ENCODE results near the gene AFF4.

AFF4 gene

DNA sequence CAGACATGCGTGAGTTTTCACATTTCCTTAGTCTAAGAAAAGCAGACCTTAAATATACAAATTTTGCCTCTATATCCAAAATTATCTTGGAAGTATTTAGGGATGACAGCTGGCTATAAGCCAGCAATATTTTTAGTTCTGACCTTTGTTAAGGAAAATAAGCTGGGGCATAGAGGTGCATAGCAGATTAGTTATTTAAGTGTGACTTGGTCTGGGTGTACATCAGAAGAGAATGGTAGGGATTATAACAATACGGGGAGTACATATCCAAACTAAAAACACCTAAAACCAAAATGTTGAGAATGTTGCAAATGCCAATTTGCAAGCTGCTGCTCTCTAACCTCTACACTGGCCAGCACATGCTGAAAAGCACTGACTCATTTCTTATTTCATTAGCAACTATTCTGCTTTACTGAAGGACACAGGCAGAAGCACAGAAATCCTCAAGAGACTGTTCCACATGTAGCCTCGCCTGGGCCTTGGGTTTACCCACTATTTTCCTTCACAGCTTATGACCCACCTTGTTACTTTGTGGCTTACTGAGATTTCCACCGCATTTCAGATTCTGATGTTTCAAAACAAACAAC, 67.6 kb downstream of the AFF4 start:
- no peak for DNase-seq (ENCODE audit: extremely low spot score)
- ChIA-PET CTCF (interaction anchor here (1.2 kb wide), 1 partner anchor 9 kb away, joined by 4 read pairs; no protein-coding TSS in a partner anchor), POLR2A (no interaction called here)
- TF ChIP-seq CTCF (IDR thresholded peaks at IDR 0.05; ENCODE audit: control extremely low read depth, extremely low read depth, low read depth, missing control alignments): no peak

GRCh38 chr5:132890817-132891216, 72.6 kb downstream of the AFF4 start:
- no peak for TF ChIP-seq CTCF (IDR thresholded peaks at IDR 0.05; ENCODE audit: control extremely low read depth, extremely low read depth, low read depth, missing control alignments)
- ChIA-PET CTCF (interaction anchor here (1.3 to 3.7 kb wide), 6 partner anchors 8 to 363 kb away, joined by 3 to 15 read pairs (median 4); no protein-coding TSS in a partner anchor), POLR2A (no interaction called here)
- no peak for DNase-seq (ENCODE audit: extremely low spot score)

GRCh38 chr5:132889501-132889900, 73.9 kb downstream of the AFF4 start:
- CTCF ChIA-PET: no interaction called here
- POLR2A ChIA-PET: no interaction called here

DNA sequence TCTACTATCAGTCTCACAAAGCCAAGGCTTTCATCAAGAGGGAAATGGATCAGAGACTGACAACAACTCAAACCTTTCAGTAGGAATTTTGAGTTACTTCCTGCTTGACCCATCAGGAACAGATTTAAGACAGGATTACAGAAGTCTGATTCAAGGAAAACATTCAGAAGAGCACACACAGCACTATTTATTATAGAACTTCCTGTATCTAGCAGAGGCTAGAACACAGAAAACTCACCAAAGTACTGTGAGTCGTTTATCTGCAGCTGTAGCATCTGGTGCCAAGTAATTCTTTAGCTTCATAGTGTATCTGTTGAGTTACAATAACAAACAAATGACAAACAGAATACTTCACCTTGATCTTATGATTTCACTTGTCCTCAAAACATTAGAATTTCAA, 76.2 kb downstream of the AFF4 start:
- DNase-seq (ENCODE audit: extremely low spot score): no peak
- ChIA-PET CTCF (interaction anchor here (1.0 to 4.9 kb wide), 4 partner anchors 9 to 16 kb away, joined by 3 to 72 read pairs (median 4); partner anchors contain the start of gene LEAP2), POLR2A (no interaction called here)
- TF ChIP-seq CTCF (IDR thresholded peaks at IDR 0.05; ENCODE audit: control extremely low read depth, extremely low read depth, low read depth, missing control alignments): no peak

More at GRCh38 chr5:132889501-132889900, 73.9 kb downstream of the AFF4 start:
- TF ChIP-seq CTCF (IDR thresholded peaks at IDR 0.05; ENCODE audit: control extremely low read depth, extremely low read depth, low read depth, missing control alignments): no peak
- DNase-seq (ENCODE audit: extremely low spot score): no peak

DNA sequence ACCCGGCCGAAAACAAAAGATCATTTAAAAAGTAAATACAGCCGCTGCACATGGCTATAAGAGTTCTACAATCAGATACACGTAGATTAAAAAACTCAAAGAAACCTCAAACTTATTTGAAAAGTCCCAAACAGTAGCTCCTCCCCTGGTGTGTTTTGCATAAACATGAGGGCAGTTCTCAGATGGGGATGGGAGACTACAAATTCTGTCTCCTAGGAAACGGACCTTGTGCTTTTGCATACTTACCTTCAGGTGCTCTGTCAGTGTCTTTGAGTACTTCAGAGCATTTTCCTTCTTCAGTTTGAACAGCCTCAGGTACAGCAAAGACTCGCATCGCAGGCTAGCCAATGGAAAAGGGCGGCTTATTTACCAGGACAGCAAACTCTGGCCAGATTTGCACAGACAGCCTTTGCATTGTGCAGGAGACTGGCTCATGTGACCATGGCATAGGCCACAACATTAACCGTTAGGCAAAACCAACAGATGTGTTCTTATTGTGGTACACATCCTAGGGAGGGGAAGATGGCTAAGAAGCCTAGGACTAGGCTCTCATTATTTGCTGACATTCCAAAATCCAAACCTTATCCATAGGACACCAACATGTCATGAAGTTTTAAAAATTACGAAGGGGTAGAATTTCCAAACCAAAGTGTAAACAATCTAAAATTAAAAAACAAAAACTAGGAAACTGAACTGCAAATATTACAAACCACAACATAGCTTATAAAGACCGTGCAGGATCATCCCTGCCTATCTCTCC, 77.2 kb downstream of the AFF4 start:
- DNase-seq (ENCODE audit: extremely low spot score): no peak
- POLR2A ChIA-PET: no interaction called here
- no peak for TF ChIP-seq CTCF (IDR thresholded peaks at IDR 0.05; ENCODE audit: control extremely low read depth, extremely low read depth, low read depth, missing control alignments)
- CTCF ChIA-PET: interaction anchor here (1.2 to 4.9 kb wide), 3 partner anchors 10 to 22 kb away, joined by 3 to 72 read pairs (median 4); partner anchors contain the start of gene LEAP2

DNA sequence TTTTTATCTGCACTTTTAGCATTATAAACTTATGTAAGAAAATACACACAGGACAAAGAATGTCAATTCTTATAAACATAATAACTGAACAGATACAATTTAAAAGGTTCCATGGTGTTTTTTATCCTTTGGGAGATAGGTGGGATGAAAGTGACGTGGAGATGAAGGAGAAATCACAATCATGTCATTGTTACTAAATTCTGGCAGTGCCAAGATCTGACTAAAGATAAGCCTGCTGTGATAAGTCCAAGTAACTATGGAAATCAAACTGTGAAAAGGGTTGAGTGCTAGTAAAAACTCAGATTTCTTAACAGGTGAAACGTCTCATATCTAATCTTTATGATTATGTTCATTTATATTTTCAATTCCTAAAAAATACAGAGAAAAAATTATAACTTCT, 78.9 kb downstream of the AFF4 start:
- CTCF ChIA-PET: interaction anchor here (1.3 to 4.9 kb wide), 13 partner anchors 13 to 383 kb away, joined by 3 to 72 read pairs (median 7); partner anchors contain the start of genes LEAP2 and SHROOM1
- no peak for DNase-seq (ENCODE audit: extremely low spot score)
- TF ChIP-seq CTCF (IDR thresholded peaks at IDR 0.05; ENCODE audit: control extremely low read depth, extremely low read depth, low read depth, missing control alignments): no peak
- POLR2A ChIA-PET: no interaction called here

All from GM10248 (cell line).